Measurements from ENCODE around the gene SOX6. TPM values are rescaled to one million over a fixed set of nuclear protein-coding genes. Genes with fewer than 3 reads are reported as not detected.

Gene SOX6
- total and polyA plus RNA-seq, 2 of the 13 experiments (the other 11 are each of a cell fraction or from before 2014, with no cell fraction given) = 2.6 to 11.2 TPM

DNA sequence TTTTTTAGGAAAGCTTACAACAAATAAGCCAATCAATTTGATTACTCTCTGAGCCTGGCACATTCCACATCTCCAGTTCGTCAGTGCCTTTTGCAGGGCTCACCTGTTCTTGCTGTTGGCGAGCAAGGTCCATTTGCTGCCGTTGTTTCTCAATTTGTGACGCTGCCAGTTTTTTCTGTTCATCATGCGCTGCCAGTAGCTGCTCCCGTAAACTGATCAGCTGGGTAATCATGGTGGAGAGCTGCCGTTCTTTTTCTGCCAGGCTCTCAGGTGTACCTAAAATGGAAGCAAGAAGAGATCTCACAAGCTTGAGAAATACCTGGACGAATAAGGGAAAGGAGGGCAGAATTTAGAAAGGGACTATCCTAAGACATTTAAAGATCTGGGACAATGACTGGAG is 169.7 kb downstream of the SOX6 start:
- POLR2A ChIA-PET = interaction anchor here (0.6 kb wide), 1 partner anchor 16 kb away, joined by 3 read pairs; no protein-coding TSS in a partner anchor
- no peaks in the 10 kb centered on the region for H3K79me2 ChIP-seq (ENCODE audit: insufficient read depth, low read length)
- BruUV-seq (replicated peaks) = no TSS peak
- no peaks in the 10 kb centered on the region; a peak in 1 of 5 replicates for H3K36me3 ChIP-seq (replicated peaks in 1 of 2; ENCODE audit: control insufficient read depth in 1 of 2, insufficient read depth in 2 of 2, low read length in 2 of 2)
- in situ Hi-C loops (cut with HindIII; ENCODE audit: extremely low pct_ligation_motif_present, low pct_unique_long_range_greater_than_20kb) (loop anchor here (10.0 kb wide), 1 partner anchor 418 kb away; no protein-coding TSS in a partner anchor), intact Hi-C loops (cut with micrococcal nuclease; ENCODE audit: unreplicated experiment) (no loop called here)
- TF ChIP-seq, protein P1, sequence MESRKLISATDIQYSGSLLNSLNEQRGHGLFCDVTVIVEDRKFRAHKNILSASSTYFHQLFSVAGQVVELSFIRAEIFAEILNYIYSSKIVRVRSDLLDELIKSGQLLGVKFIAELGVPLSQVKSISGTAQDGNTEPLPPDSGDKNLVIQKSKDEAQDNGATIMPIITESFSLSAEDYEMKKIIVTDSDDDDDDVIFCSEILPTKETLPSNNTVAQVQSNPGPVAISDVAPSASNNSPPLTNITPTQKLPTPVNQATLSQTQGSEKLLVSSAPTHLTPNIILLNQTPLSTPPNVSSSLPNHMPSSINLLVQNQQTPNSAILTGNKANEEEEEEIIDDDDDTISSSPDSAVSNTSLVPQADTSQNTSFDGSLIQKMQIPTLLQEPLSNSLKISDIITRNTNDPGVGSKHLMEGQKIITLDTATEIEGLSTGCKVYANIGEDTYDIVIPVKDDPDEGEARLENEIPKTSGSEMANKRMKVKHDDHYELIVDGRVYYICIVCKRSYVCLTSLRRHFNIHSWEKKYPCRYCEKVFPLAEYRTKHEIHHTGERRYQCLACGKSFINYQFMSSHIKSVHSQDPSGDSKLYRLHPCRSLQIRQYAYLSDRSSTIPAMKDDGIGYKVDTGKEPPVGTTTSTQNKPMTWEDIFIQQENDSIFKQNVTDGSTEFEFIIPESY (CRISPR knock-in tag; IDR thresholded peaks at IDR 0.05) = peak; percentile 87
- TF ChIP-seq SRF (IDR thresholded peaks at IDR 0.05; ENCODE audit: low read depth, low read length) = no peak
- 76% methylated on average over 8 of the region's 8 CpGs for WGBS (ENCODE audit: low lambda C conversion rate)
- peaks cover 52% of the 10 kb centered on the region for H3K4me1 ChIP-seq (ENCODE audit: insufficient read depth, low read length)
- FAIRE-seq (no peak), ATAC-seq (no peak), DNase-seq (ENCODE audit: low spot score) (no peak)
- no peaks in the 10 kb centered on the region for H3K9me3 ChIP-seq (ENCODE audit: low read length)
- no peak overlapping the region for H3K9ac ChIP-seq (ENCODE audit: insufficient read depth, low read depth, low read length)
- no peak overlapping the region for H3K4me2 ChIP-seq (ENCODE audit: low read depth, low read length)
- no peak overlapping the region for H3K4me3 ChIP-seq (replicated peaks in 1 of 3; ENCODE audit: insufficient read depth in 1 of 3, low read depth in 2 of 3, low read length in 3 of 3)
- no peak overlapping the region for H2AFZ ChIP-seq (ENCODE audit: low read length)
- CTCF ChIA-PET (ENCODE audit: low intra/inter-chr PET ratio, low total read pairs) = no interaction called here
- H4K20me1 ChIP-seq (ENCODE audit: insufficient read depth, low read length) = no peaks in the 10 kb centered on the region
- no peaks in the 10 kb centered on the region for H3K27me3 ChIP-seq (ENCODE audit: control insufficient read depth in 1 of 2, insufficient read depth in 2 of 2, low read length in 2 of 2)
- no peak overlapping the region for H3K27ac ChIP-seq (ENCODE audit: extremely low read length, insufficient read depth, low read length)

DNA sequence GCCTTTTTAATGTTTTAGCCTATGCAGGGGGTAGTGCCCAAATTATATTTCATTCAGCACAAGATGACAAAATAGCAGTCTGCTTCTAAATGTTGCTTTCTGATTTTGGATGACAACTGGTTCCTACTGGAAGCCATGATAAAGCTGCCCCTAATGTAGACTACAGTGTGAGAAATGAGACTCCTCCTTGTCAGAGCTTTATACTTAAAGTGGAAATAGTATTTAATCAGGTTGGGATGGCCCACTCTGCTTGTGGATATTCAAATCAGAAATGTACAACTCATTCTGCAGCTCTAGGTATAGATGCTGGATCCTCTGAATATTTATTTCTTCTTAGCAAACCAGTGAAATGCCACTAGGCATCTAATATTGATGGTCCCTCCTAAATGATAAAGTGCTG is 171.3 kb downstream of the SOX6 start:
- no peak overlapping the region for H2AFZ ChIP-seq (ENCODE audit: low read length)
- peak; percentile 51 for ATAC-seq
- FAIRE-seq = no peak
- peaks cover 45% of the 10 kb centered on the region for H3K4me1 ChIP-seq (ENCODE audit: insufficient read depth, low read length)
- POLR2A ChIA-PET = interaction anchor here (1.3 to 2.2 kb wide), 3 partner anchors 8 to 70 kb away, joined by 4 to 6 read pairs (median 5); no protein-coding TSS in a partner anchor
- DNase-seq (ENCODE audit: low spot score) = no peak
- peak overlapping the region in 1 of 3 experiments; percentile 27; a peak in 1 of 6 replicates for H3K4me3 ChIP-seq (replicated peaks in 1 of 3; ENCODE audit: insufficient read depth in 1 of 3, low read depth in 2 of 3, low read length in 3 of 3)
- H3K79me2 ChIP-seq (ENCODE audit: insufficient read depth, low read length) = no peaks in the 10 kb centered on the region
- in situ Hi-C loops (cut with HindIII; ENCODE audit: extremely low pct_ligation_motif_present, low pct_unique_long_range_greater_than_20kb) = loop anchor here (10.0 kb wide), 1 partner anchor 420 kb away; no protein-coding TSS in a partner anchor
- TSS peak; percentile 95 for BruUV-seq (replicated peaks)
- H4K20me1 ChIP-seq (ENCODE audit: insufficient read depth, low read length) = no peaks in the 10 kb centered on the region
- intact Hi-C loops (cut with micrococcal nuclease; ENCODE audit: unreplicated experiment) = loop anchor here (2.0 kb wide), 2 partner anchors 30 to 70 kb away; no protein-coding TSS in a partner anchor
- peak overlapping the region; percentile 60 for H3K9ac ChIP-seq (ENCODE audit: insufficient read depth, low read depth, low read length)
- no peaks in the 10 kb centered on the region; a peak in 1 of 5 replicates for H3K36me3 ChIP-seq (replicated peaks in 1 of 2; ENCODE audit: control insufficient read depth in 1 of 2, insufficient read depth in 2 of 2, low read length in 2 of 2)
- peak overlapping the region; percentile 50 for H3K4me2 ChIP-seq (ENCODE audit: low read depth, low read length)
- CTCF ChIA-PET (ENCODE audit: low intra/inter-chr PET ratio, low total read pairs) = no interaction called here
- no peaks in the 10 kb centered on the region for H3K27me3 ChIP-seq (ENCODE audit: control insufficient read depth in 1 of 2, insufficient read depth in 2 of 2, low read length in 2 of 2)
- no peaks in the 10 kb centered on the region for H3K9me3 ChIP-seq (ENCODE audit: low read length)
- H3K27ac ChIP-seq (ENCODE audit: extremely low read length, insufficient read depth, low read length) = peak overlapping the region; percentile 70
- TF ChIP-seq, protein P2, sequence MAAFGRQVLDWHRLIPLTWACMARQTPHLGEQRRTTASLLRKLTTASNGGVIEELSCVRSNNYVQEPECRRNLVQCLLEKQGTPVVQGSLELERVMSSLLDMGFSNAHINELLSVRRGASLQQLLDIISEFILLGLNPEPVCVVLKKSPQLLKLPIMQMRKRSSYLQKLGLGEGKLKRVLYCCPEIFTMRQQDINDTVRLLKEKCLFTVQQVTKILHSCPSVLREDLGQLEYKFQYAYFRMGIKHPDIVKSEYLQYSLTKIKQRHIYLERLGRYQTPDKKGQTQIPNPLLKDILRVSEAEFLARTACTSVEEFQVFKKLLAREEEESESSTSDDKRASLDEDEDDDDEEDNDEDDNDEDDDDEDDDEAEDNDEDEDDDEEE (CRISPR knock-in tag; IDR thresholded peaks at IDR 0.05) = 0 out of 2 replicates have a peak, but pooled peaks have one; percentile 49
- TF ChIP-seq CHD4 (IDR thresholded peaks at IDR 0.05; ENCODE audit: borderline replicate concordance, low read length) (no peak), ZKSCAN8 (CRISPR knock-in tag; IDR thresholded peaks at IDR 0.05; ENCODE audit: borderline replicate concordance) (no peak), ZNF788 (CRISPR knock-in tag; IDR thresholded peaks at IDR 0.05; ENCODE audit: borderline replicate concordance) (no peak), ZFX (CRISPR knock-in tag; IDR thresholded peaks at IDR 0.05; ENCODE audit: low read depth) (no peak), DR1 (CRISPR knock-in tag; IDR thresholded peaks at IDR 0.05) (no peak), ZNF138 (CRISPR knock-in tag; IDR thresholded peaks at IDR 0.05; ENCODE audit: low read depth) (no peak), TBL1XR1 (IDR thresholded peaks at IDR 0.05; ENCODE audit: borderline replicate concordance, low read length, partially characterized antibody) (no peak), MIXL1 (CRISPR knock-in tag; IDR thresholded peaks at IDR 0.05) (no peak), ZNF530 (CRISPR knock-in tag; IDR thresholded peaks at IDR 0.05; ENCODE audit: low read depth) (no peak)
- TF ChIP-seq, protein P3, sequence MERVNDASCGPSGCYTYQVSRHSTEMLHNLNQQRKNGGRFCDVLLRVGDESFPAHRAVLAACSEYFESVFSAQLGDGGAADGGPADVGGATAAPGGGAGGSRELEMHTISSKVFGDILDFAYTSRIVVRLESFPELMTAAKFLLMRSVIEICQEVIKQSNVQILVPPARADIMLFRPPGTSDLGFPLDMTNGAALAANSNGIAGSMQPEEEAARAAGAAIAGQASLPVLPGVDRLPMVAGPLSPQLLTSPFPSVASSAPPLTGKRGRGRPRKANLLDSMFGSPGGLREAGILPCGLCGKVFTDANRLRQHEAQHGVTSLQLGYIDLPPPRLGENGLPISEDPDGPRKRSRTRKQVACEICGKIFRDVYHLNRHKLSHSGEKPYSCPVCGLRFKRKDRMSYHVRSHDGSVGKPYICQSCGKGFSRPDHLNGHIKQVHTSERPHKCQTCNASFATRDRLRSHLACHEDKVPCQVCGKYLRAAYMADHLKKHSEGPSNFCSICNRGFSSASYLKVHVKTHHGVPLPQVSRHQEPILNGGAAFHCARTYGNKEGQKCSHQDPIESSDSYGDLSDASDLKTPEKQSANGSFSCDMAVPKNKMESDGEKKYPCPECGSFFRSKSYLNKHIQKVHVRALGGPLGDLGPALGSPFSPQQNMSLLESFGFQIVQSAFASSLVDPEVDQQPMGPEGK (CRISPR knock-in tag; IDR thresholded peaks at IDR 0.05) = no peak
